ENCODE data around the gene CHADL. TPM values are rescaled to one million over a fixed set of nuclear protein-coding genes. Genes with fewer than 3 reads are reported as not detected.

Gene CHADL, protein sequence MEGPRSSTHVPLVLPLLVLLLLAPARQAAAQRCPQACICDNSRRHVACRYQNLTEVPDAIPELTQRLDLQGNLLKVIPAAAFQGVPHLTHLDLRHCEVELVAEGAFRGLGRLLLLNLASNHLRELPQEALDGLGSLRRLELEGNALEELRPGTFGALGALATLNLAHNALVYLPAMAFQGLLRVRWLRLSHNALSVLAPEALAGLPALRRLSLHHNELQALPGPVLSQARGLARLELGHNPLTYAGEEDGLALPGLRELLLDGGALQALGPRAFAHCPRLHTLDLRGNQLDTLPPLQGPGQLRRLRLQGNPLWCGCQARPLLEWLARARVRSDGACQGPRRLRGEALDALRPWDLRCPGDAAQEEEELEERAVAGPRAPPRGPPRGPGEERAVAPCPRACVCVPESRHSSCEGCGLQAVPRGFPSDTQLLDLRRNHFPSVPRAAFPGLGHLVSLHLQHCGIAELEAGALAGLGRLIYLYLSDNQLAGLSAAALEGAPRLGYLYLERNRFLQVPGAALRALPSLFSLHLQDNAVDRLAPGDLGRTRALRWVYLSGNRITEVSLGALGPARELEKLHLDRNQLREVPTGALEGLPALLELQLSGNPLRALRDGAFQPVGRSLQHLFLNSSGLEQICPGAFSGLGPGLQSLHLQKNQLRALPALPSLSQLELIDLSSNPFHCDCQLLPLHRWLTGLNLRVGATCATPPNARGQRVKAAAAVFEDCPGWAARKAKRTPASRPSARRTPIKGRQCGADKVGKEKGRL
- total RNA-seq = 0.26 and 0.80 TPM in 2 replicates

DNA sequence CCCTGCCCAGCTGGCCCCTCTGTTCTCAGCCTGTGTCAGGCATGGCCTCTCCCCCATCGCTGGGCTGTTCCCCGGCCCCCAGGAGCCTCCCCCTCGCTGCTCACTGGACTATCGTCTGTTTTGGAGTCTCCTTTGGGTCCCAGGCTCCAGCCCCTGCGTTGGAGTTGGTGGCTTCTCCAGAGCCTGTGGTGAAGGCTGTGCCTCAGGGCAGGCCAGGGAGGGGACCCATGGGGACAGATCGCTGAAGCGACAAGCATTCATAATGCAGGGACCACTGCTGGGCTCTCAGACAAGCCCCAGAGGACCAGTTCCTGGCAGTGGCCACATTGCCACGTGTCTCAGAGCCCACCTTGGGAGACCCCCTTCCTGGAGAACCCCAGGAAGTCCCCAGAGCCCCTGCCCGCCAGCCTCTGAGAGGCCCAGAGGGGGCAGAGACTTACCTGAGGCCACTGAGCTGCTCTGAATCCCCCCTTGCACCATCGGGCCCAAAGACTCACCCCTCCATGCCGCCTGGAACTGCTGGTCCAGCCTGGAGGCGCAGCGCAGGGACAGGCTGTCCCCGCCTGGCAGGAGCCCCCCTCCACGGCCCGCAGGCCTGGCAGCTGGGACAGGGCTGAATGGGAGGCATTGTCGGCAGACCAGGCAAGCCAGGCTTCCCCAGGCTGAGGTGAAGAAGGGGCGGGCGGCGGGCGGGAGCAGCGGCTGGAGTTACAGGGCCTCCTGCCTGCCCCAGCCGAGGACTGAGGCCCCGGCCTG is at the start of gene CHADL:
TSS of gene CHADL (minus strand) at position 555 of the 756 bp plus-strand sequence. CDS start at position 505, 50 bp downstream.

GRCh38 chr22:41285820-41286638 is 45.3 kb upstream of the CHADL start, which contains the start of gene RANGAP1:
TSS of gene RANGAP1 (minus strand) at chr22:41286187. CDS start at chr22:41281044, 5,143 bp downstream.

DNA sequence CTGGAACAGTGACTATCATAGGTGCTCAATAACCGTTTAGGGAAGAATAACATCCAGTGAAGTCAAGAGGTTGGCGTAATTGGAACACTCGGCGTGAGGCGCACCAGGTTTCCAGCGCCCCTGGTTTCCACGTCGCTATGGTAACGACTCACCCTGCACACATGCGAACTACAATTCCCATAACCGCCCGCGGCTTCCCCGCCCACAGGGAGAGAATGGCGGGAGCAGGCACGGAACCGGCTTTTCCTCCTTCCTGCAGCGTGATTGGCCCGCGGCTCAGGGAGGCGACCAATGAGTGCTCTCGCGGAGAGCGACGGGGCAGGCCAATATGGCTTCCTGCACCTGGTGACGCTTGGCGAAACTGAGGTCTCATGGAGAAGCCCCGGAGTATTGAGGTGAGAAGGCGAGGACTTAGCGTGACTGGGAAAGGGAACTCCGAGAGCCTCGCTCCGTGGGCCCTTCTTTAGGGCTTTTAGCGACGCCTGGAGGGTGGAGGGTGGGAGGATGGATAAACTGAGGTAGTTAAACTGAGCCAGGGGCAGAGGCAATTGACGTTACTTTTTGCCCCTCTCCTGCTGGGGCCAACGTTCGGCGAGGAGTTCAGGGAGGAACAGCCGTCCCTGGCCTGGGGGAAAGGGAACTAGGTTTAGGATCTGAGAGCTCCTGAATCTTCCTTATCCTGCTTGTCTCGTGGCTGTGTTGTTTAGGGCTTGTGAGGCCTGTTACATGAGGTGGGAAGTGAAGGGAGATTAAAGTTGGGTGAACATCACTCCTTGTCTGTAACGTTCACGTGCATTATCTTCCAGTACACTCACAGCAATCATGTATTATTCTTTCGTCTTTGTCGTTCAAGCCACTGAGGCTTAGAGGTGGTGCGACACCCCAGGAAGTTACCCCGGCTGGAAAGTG is 35.5 kb downstream of the CHADL start, which contains the start of gene L3MBTL2:
TSS of gene L3MBTL2 (plus strand) at position 321 of the 909 bp plus-strand sequence. CDS start at position 372, 51 bp downstream.

Other genes starting within 250 kb of the CHADL start
- gene EP300, start 148.3 kb downstream of the CHADL start, total RNA-seq = 24.3 and 57.1 TPM in 2 replicates
- gene L3MBTL2, start 35.6 kb downstream of the CHADL start, total RNA-seq = 12.7 and 16.4 TPM in 2 replicates
- gene RANGAP1, start 45.3 kb upstream of the CHADL start, total RNA-seq = 36.5 and 94.5 TPM in 2 replicates
- gene ZC3H7B, start 60.6 kb upstream of the CHADL start, total RNA-seq = 35.5 and 44.1 TPM in 2 replicates
- 5.3 and 7.1 TPM in 2 replicates for gene TEF, start 141.0 kb upstream of the CHADL start, total RNA-seq
- gene TOB2, start 205.9 kb upstream of the CHADL start, total RNA-seq = 24.3 and 45.7 TPM in 2 replicates
- gene PHF5A, start 227.8 kb upstream of the CHADL start, total RNA-seq = 45.9 and 64.8 TPM in 2 replicates
- gene ACO2, start 228.2 kb upstream of the CHADL start, total RNA-seq = 62.6 and 84.4 TPM in 2 replicates

All from epithelial cell of alveolus of lung (primary cell).